RPMI8226 (cell line): ENCODE measurements around the gene CSRP1.
"Not testable (repeated sequence)": the region's sequence is repeated elsewhere in the genome, so short reads cannot be mapped to it uniquely, and the experiment has no call there.

Source experiments
- DNase-seq: peaks from one replicate; pipeline ENCODE4 v3.0.0-alpha.2; 2015

CSRP1 gene

GRCh38 chr1:201495551-201496295 lies 11.2 kb downstream of the CSRP1 start:
- DNase-seq = no peak

DNA sequence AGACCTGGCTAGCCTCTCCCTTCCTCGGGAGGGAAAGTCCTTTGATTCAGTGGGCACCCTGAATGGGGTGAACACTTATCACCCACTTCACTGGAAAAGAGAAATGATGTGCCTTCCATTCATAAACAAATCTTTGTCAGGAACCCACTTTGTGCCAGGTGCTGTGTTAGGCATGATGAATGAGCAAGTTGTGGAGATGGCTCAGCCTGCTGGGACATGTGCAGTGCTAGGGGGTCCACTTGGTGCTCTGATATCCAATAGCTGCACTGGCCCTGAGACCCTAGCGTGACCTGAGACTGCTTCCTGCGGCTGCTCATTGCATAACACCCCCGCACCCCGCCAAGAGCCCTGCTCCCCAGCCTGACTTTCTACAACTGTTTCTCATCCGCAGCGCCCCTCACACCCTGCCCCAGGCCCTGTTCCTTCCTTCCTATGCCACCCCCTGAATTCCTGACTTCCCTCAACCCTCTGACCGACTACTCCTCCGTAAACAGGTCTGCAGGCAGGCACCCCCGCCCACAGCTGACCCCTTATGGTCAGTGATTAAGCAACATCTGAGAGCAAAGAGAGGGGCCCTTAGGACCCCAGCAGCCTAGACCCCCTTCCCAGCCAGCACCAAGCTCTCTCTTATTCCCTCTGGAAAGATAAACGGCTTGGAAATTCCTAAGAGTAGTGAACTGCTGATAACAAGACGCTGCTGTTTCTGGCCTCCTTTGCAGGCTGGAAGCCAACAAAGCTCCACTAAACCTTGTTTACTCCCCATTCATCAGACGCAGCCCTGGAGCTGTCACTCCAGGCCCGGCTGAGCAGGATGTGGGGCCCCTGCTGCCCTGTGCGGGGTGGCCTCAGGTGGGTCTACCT lies 12.9 kb downstream of the CSRP1 start:
- DNase-seq = no peak

- not testable (repeated sequence) for DNase-seq
Measured at GRCh38 chr1:201493026-201493656, 13.8 kb downstream of the CSRP1 start.

GRCh38 chr1:201491896-201492511 lies 14.9 kb downstream of the CSRP1 start:
- no peak for DNase-seq

GRCh38 chr1:201490708-201491131 lies 16.2 kb downstream of the CSRP1 start:
- DNase-seq = no peak

GRCh38 chr1:201489643-201490261 lies 17.2 kb downstream of the CSRP1 start:
- no peak for DNase-seq

DNA sequence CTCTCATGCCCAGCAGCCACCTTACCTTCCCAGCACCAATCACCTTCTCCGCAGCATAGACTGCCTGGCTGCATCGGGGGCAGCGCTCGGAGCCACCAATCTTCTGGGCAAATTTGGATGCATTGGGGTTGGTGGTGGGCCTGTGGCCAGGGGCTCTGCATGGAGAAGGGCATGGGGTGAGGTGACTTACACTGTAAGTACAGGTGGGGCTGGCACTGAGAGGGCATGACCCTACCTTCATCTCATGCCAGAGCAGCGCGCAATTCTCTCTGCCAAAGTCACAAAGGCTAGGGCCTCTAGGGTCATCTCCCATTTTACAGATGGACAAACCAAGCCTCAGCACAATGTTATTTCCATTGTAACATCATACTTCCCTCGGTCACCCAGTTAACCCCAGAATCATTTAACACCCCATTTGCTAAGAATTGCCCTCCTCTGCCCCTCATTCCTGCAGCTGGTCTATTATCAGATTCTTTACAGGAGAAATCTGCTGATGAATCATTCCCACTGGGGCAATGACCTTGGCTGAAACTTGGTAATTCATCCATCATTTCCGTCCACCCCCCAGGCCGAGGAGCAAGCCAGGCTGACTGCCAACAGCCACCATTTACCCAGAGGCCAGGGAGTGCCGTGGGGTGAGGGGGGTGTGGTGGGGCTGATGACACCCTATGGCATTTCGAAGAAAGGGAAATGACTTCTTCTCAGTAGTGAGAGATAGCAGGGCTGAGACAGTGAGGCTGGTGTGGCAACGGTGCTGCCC lies 17.9 kb downstream of the CSRP1 start:
- DNase-seq = peak; percentile 24

DNA sequence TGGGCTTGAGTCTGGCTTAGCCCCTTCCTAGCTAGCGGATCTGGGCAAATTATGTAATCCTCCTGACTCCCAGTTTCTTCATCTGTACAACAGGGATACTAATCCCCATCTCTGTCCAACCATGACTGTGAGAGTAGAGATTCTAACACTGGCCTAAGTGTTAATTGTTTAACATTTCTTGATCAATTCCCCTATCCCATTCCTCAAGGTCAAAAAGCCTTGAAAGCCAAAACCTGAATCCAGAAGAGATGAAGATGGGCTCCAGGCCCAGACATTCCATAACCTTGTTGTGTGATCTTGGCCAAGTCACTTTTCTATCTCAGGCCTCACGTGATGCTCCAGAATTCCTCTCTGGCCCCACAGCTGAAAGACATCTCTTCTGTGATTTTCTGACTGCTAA lies 19.2 kb downstream of the CSRP1 start:
- DNase-seq = no peak

GRCh38 chr1:201486187-201486586 lies 20.7 kb downstream of the CSRP1 start:
- no peak for DNase-seq

DNA sequence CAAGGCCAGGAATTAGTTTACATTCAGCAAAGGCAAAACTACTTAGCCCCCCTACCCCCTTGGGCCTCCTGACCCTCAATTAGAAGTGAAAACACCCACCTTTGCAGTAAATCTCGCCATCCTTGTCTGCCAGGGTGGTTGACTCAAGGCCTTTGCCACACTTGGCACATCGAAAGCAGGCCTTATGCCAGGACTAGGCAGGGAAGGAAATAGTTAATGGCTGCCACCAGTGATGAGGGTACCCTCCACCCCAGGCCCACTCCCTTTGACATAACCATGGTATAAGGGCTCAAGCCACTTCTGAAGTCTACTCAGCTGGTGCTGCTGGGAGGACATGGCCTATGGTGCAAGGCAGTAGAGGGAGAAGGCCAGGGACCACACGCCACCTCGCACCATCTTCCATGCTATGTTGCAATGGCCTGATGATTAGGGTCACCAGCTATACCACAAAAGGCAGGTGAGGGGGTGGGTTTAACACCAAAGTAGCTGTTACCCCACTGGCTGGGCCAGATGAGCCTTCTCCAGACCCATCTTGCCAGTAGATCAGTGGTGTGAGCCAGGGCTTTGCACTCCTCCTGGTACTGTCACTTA lies 21.6 kb downstream of the CSRP1 start:
- no peak for DNase-seq

- no peak for DNase-seq
Measured at GRCh38 chr1:201483373-201483949, 23.5 kb downstream of the CSRP1 start.

- DNase-seq = no peak
Measured at GRCh38 chr1:201482755-201483154, 24.2 kb downstream of the CSRP1 start.

DNA sequence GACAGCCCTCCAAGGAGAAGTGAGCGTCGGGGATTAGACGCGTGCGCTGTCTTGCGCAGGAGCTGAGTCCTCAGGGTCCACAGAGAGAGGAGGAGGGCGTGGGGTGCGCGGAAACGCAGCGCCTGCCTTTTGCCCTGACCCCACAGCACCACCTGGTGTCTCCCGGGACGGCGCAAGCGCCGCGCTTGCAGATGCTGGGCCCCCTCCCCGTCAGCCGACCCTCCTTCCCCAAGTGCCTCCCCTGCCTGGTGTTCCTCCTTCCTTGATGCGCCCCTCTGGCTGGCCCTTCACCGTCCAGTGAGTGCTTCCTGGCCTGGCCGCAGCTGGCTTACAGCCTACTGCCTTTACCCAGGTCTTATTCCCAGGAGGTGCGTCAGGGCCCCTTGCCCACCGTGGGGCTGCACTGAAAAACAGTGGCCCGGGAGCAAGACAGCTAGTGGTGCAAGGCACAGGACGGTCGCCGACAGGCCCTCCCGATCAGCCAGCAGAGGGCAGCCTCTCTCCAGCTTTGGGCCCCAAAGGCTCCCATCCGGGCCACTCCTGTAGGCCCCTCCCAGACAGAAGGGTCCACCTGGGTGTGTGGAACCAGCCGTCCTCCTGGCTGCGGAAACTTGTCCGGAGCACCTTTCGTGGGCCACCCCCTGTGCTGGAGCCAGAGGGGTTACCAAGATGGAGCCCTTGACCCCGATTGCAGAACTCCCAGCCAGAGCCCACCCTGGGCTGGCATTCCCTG lies 25.0 kb downstream of the CSRP1 start:
- DNase-seq = peak; percentile 91

DNA sequence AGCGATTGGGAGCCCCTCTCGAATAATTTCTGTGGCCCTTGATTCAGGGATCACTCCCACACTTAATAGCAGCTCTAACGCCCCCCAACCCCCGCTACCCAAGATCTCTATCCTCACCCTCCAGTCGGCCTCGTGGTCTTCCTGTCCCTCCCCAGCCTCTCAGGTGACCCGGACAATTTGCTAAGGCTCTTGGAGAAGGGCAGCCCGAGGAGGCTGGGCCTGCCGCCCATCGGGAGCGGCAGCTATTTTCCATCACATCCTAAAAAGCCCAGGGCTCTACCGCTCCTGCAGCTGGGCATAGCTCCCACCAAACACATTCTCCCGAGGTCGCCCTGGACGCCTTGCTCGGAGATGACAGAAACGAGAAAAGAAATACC lies 25.9 kb downstream of the CSRP1 start:
- DNase-seq = no peak

- DNase-seq = peak; percentile 96
Measured at GRCh38 chr1:201480231-201481003, 26.5 kb downstream of the CSRP1 start.

DNA sequence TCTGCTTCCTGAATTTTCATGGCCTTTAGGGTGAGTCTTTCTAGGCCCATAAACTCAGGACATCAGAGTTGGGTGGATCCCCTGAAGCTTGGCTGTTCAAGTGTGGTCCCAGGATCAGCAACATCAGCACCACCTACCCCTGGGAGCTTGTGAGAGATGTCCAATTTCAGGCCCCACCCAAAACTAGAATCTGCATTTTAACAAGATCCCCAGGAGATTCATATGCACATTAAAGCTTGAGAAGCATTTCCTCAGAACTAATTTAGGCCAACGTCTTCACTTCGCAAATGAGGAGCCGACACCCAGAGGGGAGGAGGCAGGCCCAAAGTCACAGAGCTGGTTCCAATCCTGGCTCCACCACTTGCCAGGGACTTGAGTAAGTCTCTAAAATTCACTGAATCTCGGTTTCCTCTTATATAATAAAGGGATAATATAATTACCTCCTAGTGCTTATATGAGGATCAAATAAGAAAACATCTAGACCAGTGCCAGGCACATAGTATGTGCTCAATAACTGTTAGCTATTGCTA lies 27.7 kb downstream of the CSRP1 start:
- DNase-seq = no peak

- not testable (repeated sequence) for DNase-seq
Measured at GRCh38 chr1:201478666-201479065, 28.3 kb downstream of the CSRP1 start.

DNA sequence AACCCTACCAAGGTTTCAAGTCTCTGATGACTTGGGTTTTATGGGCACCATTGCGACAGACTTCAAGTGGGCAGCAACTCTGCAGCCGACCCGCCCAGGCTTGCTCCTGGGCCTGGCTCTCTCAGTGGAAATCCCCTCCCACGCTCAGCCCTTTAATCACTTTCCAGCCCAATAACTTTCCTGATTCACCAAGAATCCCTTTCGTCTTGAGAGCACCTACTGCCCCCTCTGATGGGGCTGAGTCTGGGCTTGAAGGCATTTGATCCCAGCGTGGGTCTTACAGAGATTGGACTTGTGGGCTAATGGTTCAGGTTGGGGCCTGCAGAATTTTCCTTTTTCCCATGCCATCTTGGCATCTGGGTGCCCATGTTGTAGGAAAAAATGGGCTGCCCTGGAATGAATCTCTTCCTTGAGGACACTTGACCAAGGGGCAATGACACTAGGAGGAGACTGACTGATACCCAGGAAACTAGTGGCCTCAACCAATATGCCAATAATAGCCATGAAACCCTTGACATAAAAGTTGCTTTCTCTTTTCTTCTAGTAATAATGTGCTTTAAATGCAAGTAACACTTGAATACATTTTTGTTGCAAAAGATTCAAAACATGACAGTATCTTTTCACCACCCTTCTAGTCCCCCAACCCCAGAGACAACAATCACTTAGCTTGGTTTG lies 30.1 kb downstream of the CSRP1 start:
- DNase-seq = no peak
